ENCODE data around the gene ERICH4. TPM values are rescaled to one million over a fixed set of nuclear protein-coding genes. Genes with fewer than 3 reads are reported as not detected.

Gene ERICH4
- total and polyA plus RNA-seq, 2 of the 13 experiments (the other 11 are each of a cell fraction or from before 2014, with no cell fraction given) = 0.40 to 0.64 TPM

- TF ChIP-seq PLSCR1 (CRISPR knock-in tag; IDR thresholded peaks at IDR 0.05; ENCODE audit: borderline replicate concordance) (no peak), U2AF2 (IDR thresholded peaks at IDR 0.05; ENCODE audit: low read depth, low read length) (no peak), TP53 (CRISPR knock-in tag; conservative IDR thresholded peaks at IDR 0.05) (peak; percentile 72), IRF2 (CRISPR knock-in tag; IDR thresholded peaks at IDR 0.05) (no peak; the same call in none of the 2 replicates), ZNF781 (CRISPR knock-in tag; IDR thresholded peaks at IDR 0.05; ENCODE audit: borderline replicate concordance, not compliant biosample characterization) (peak; percentile 71), CC2D1A (CRISPR knock-in tag; IDR thresholded peaks at IDR 0.05) (no peak), SPEN (CRISPR knock-in tag; IDR thresholded peaks at IDR 0.05; ENCODE audit: low read depth) (peak; percentile 86), ZFP36 (IDR thresholded peaks at IDR 0.05; ENCODE audit: borderline replicate concordance, low read depth, low read length, partially characterized antibody) (no peak), TEAD3 (CRISPR knock-in tag; optimal IDR thresholded peaks at IDR 0.05; ENCODE audit: borderline replicate concordance) (peak; percentile 64), ZNF572 (CRISPR knock-in tag; IDR thresholded peaks at IDR 0.05) (no peak), ZNF513 (CRISPR knock-in tag; conservative IDR thresholded peaks at IDR 0.05) (0 out of 2 replicates have a peak, but pooled peaks have one; percentile 83), HOXD1 (CRISPR knock-in tag; IDR thresholded peaks at IDR 0.05) (0 out of 2 replicates have a peak, but pooled peaks have one; percentile 49), CTCF (CRISPR knock-in tag; IDR thresholded peaks at IDR 0.05) (no peak), RBM22 (optimal IDR thresholded peaks at IDR 0.05; ENCODE audit: low read length) (no peak), BORCS8-MEF2B (CRISPR knock-in tag; IDR thresholded peaks at IDR 0.05) (peak; percentile 64), HNRNPL (IDR thresholded peaks at IDR 0.05; ENCODE audit: low read depth, low read length) (no peak), RAD21 (CRISPR knock-in tag; IDR thresholded peaks at IDR 0.05) (0 out of 2 replicates have a peak, but pooled peaks have one; percentile 16), ZNF598 (CRISPR knock-in tag; IDR thresholded peaks at IDR 0.05; ENCODE audit: borderline replicate concordance) (peak; percentile 88; the same call in 1 of the 2 replicates), ARNTL (CRISPR knock-in tag; IDR thresholded peaks at IDR 0.05) (peak; percentile 94), YEATS4 (CRISPR knock-in tag; IDR thresholded peaks at IDR 0.05; ENCODE audit: borderline replicate concordance) (peak; percentile 98), E2F2 (CRISPR knock-in tag; IDR thresholded peaks at IDR 0.05; ENCODE audit: borderline replicate concordance) (no peak), ZEB1 (IDR thresholded peaks at IDR 0.05; ENCODE audit: insufficient replicate concordance, low read depth) (no peak), SNAPC2 (CRISPR knock-in tag; IDR thresholded peaks at IDR 0.05) (no peak), ZNF296 (CRISPR knock-in tag; conservative IDR thresholded peaks at IDR 0.05) (no peak), ZNF367 (CRISPR knock-in tag; IDR thresholded peaks at IDR 0.05; ENCODE audit: borderline replicate concordance) (0 out of 2 replicates have a peak, but pooled peaks have one; percentile 56)
Observed at GRCh38 chr19:41397086-41398049, 45.6 kb upstream of the ERICH4 start, which contains the start of the genes BCKDHA and EXOSC5 (continued).

Measured in HepG2 (cell line).